ENCODE results near the gene RAB11B. TPM values are rescaled to one million over a fixed set of nuclear protein-coding genes. Genes with fewer than 3 reads are reported as not detected.

The RAB11B gene
- polyA plus RNA-seq, 6 donors from 2014 or later, result 47.9 to 81.2 (median 58.2) TPM

Other genes starting within 250 kb of the RAB11B start
- gene FBN3, start 240.8 kb upstream of the RAB11B start, polyA plus RNA-seq (ENCODE audit: low read depth in 6 of 6), result not detected
- 10 to 100 TPM; 36.3 to 53.3 (median 43.7) TPM for gene CERS4, start 181.0 kb upstream of the RAB11B start, polyA plus RNA-seq (ENCODE audit: low read depth in 6 of 6)
- gene CD320, start 82.0 kb upstream of the RAB11B start, polyA plus RNA-seq (ENCODE audit: low read depth in 6 of 6), result 10 to 100 TPM; 16.0 to 32.4 (median 24.3) TPM
- gene NDUFA7, start 69.0 kb upstream of the RAB11B start, polyA plus RNA-seq (ENCODE audit: low read depth in 6 of 6), result 100 to 1,000 TPM; 117 to 143 (median 128) TPM
- gene RPS28, start 68.9 kb upstream of the RAB11B start, polyA plus RNA-seq (ENCODE audit: low read depth in 6 of 6), result 1,000 to 10,000 TPM; 1,256 to 2,811 (median 2,461) TPM
- under 1 TPM in 2 of 6 donors, not detected in 4; 0.09 to 0.23 TPM for gene KANK3, start 47.1 kb upstream of the RAB11B start, polyA plus RNA-seq (ENCODE audit: low read depth in 6 of 6)
- gene ANGPTL4, start 26.2 kb upstream of the RAB11B start, polyA plus RNA-seq (ENCODE audit: low read depth in 6 of 6), result not detected
- 10 to 100 TPM; 19.9 to 40.4 (median 31.3) TPM for gene MARCHF2, start 22.9 kb downstream of the RAB11B start, polyA plus RNA-seq (ENCODE audit: low read depth in 6 of 6)
- 100 to 1,000 TPM; 185 to 283 (median 210) TPM for gene HNRNPM, start 54.6 kb downstream of the RAB11B start, polyA plus RNA-seq (ENCODE audit: low read depth in 6 of 6)
- under 1 TPM in 2 of 6 donors, not detected in 4; 0.26 to 0.27 TPM for gene PRAM1, start 112.3 kb downstream of the RAB11B start, polyA plus RNA-seq (ENCODE audit: low read depth in 6 of 6)
- gene ZNF414, start 123.8 kb downstream of the RAB11B start, polyA plus RNA-seq (ENCODE audit: low read depth in 6 of 6), result 10 to 100 TPM in 4 of 6 donors, 1 to 10 TPM in 2; 7.4 to 25.5 (median 11.7) TPM
- gene MYO1F, start 187.1 kb downstream of the RAB11B start, polyA plus RNA-seq (ENCODE audit: low read depth in 6 of 6), result 10 to 100 TPM in 3 of 6 donors, 1 to 10 TPM in 3; 7.2 to 24.4 (median 9.6) TPM
- gene ADAMTS10, start 220.4 kb downstream of the RAB11B start, polyA plus RNA-seq (ENCODE audit: low read depth in 6 of 6), result under 1 TPM in 1 of 6 donors, not detected in 5; 0.31 TPM
- not detected for gene NFILZ, start 240.3 kb downstream of the RAB11B start, polyA plus RNA-seq (ENCODE audit: low read depth in 6 of 6)

All from naive B cell (primary cell).